Muscle layer of colon (tissue), 2 donors: ENCODE measurements around the gene RUNX1.
"Not testable (repeated sequence)": the region's sequence is repeated elsewhere in the genome, so short reads cannot be mapped to it uniquely, and the experiment has no call there.

Experiments used
- H3K27ac ChIP-seq: one replicate; pipeline ENCODE4 v1.7.0; 2013; ENCODE audit warnings: low read depth, mild to moderate bottlenecking, low read length, moderate library complexity
- H3K27me3 ChIP-seq, 2 donors: one replicate each; pipeline ENCODE4 v1.7.0; 2013; ENCODE audit warnings: low read length in 2 of 2, mild to moderate bottlenecking in 2 of 2; ENCODE audit not compliant: insufficient read depth in 2 of 2, control insufficient read depth in 1 of 2
- H3K36me3 ChIP-seq: one replicate; pipeline ENCODE4 v1.7.0; 2013; ENCODE audit warnings: mild to moderate bottlenecking, low read length; ENCODE audit not compliant: insufficient read depth
- H3K4me1 ChIP-seq: one replicate; pipeline ENCODE4 v1.7.0; 2013; ENCODE audit warnings: mild to moderate bottlenecking, low read length; ENCODE audit not compliant: insufficient read depth
- H3K4me3 ChIP-seq, 2 donors: one replicate each; pipeline ENCODE4 v1.7.0; 2013; ENCODE audit warnings: low read length in 2 of 2, low read depth in 1 of 2, mild to moderate bottlenecking in 1 of 2, moderate library complexity in 1 of 2
- H3K9ac ChIP-seq: one replicate; pipeline ENCODE4 v1.7.0; 2013; ENCODE audit warnings: low read length
- H3K9me3 ChIP-seq: one replicate; pipeline ENCODE4 v1.7.0; 2013; ENCODE audit warnings: mild to moderate bottlenecking, low read length
- donor health status: abdominal sarcoma.
- donor health status: Adenocarcinoma of cecum.

Gene RUNX1

DNA sequence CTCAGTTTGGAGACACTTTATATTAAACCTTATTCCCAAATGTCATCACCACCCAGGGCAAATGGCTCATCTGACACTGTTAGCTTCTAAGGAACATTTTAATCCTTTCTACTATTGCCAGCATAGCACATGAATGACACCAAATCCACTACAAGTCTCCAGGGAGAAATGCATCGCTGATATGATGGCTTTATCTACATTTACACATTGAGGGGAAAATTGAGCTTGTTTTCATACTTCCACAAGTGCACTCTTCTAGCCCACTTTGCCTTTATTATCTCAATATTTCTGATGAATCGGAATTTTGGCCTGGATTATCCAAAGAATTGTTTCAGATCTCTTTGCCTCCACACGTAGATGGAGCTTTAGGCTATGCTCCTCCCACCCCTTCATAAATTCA is 75.4 kb downstream of the RUNX1 start:
- Histone ChIP-seq H3K4me3 (no peak overlapping the region), H3K9me3 (no peaks in the 10 kb centered on the region), H3K4me1 (no peaks in the 10 kb centered on the region), H3K9ac (no peak overlapping the region), H3K36me3 (no peaks in the 10 kb centered on the region), H3K27me3 (no peaks in the 10 kb centered on the region), H3K27ac (no peak overlapping the region)

DNA sequence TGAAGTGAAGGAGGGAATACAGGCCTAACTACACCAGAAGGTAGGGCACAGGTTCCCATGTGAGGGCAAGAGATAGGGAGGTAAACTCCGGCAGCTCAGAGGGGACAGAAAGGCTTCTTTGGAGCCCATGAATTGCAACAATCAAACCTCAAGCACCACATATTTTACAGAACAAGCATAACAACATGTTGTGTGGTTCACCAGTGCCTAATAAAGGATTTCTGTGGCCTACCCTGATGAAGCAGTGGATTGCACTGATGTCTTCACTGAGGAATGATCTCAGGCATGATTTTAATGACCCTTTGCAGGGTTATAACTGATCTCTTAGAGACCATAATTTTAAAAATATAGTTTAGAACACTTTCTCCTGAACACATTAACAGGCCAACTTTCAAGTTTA is 77.4 kb downstream of the RUNX1 start:
- Histone ChIP-seq H3K9ac (no peak overlapping the region), H3K4me3 (no peak overlapping the region), H3K4me1 (no peaks in the 10 kb centered on the region), H3K27ac (no peak overlapping the region), H3K9me3 (no peaks in the 10 kb centered on the region), H3K36me3 (no peaks in the 10 kb centered on the region), H3K27me3 (no peaks in the 10 kb centered on the region)

DNA sequence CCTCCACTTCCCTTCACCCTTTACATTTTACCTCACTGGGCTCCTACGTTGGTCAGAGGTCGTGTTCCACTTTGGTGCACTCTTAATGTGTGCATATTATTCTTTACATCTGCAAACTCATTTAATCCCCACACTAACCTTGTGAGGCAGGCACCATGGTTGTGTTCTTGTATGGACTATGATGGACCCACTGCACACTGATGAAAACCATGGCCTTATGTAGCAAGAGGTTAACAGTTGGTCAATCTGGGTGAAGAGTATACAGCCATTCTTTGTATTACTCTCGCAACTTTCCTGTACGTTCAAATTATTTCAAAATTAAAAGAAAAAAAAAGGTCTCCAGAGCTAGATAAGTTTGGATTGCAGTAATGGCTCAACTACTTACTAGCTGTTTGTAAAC is 78.5 kb downstream of the RUNX1 start:
- H3K4me1 ChIP-seq: no peaks in the 10 kb centered on the region
- H3K27ac ChIP-seq: no peak overlapping the region

DNA sequence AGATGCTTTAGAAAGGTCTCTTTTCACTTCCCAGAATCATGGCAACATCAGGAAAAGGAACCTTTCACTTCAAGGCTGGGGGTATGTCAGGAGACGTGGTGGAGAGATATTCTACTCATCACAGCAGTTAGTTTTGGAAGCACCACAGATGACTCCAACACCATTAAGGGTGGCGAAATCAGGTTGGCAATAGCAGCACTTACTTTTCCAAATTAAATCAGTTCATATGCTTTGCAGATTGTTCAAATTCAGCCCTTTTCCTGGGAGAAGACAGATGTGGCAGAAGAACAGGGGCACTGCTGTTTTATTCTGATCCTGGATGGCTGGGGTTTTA is 79.0 kb downstream of the RUNX1 start:
- no peaks in the 10 kb centered on the region for H3K9me3 ChIP-seq
- H3K9ac ChIP-seq: no peak overlapping the region
- no peaks in the 10 kb centered on the region for H3K4me1 ChIP-seq
- no peaks in the 10 kb centered on the region for H3K36me3 ChIP-seq
- no peak overlapping the region for H3K27ac ChIP-seq
- no peak overlapping the region for H3K4me3 ChIP-seq
- no peaks in the 10 kb centered on the region for H3K27me3 ChIP-seq

More for the DNA sequence above, 78.5 kb downstream of the RUNX1 start:
- Histone ChIP-seq H3K36me3 (no peaks in the 10 kb centered on the region), H3K9me3 (no peaks in the 10 kb centered on the region), H3K9ac (no peak overlapping the region), H3K27me3 (no peaks in the 10 kb centered on the region), H3K4me3 (no peak overlapping the region)

DNA sequence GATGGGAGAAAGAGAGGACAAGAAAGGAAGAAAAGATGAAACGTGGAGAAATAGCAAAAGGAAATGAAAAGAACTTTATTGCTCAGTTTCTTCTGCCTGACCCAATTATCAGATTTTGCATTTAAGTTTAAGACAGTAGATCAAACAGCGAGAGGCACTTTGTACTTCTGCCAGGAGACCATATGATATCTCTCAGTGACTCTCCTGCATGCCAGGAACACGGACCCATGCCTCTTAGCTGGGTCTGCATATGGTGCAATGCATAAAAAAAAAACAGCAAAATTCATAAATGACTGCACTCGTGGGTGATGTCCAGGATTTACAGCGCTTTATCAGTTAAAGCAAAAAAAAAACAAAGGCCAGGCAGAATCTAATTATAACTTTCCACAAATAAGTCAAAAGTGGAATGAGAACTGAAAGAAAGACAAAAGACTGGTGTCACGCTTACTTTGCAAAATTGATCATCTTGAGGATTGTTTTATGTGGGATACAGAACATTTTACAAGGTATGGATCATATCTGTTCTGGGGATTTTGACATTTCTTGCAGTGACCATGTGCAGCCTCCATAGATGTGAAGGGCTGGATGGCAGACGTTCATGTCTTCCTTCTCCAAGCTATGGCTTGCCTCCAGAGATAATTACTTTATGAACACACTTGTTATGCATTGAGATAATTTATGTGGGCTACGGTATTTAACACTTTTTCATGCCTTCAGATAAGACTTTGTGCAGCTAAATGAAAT is 79.5 kb downstream of the RUNX1 start:
- Histone ChIP-seq H3K9ac (no peak overlapping the region), H3K9me3 (no peaks in the 10 kb centered on the region), H3K4me3 (no peak overlapping the region), H3K27me3 (no peaks in the 10 kb centered on the region), H3K27ac (no peak overlapping the region), H3K4me1 (no peaks in the 10 kb centered on the region), H3K36me3 (no peaks in the 10 kb centered on the region)

DNA sequence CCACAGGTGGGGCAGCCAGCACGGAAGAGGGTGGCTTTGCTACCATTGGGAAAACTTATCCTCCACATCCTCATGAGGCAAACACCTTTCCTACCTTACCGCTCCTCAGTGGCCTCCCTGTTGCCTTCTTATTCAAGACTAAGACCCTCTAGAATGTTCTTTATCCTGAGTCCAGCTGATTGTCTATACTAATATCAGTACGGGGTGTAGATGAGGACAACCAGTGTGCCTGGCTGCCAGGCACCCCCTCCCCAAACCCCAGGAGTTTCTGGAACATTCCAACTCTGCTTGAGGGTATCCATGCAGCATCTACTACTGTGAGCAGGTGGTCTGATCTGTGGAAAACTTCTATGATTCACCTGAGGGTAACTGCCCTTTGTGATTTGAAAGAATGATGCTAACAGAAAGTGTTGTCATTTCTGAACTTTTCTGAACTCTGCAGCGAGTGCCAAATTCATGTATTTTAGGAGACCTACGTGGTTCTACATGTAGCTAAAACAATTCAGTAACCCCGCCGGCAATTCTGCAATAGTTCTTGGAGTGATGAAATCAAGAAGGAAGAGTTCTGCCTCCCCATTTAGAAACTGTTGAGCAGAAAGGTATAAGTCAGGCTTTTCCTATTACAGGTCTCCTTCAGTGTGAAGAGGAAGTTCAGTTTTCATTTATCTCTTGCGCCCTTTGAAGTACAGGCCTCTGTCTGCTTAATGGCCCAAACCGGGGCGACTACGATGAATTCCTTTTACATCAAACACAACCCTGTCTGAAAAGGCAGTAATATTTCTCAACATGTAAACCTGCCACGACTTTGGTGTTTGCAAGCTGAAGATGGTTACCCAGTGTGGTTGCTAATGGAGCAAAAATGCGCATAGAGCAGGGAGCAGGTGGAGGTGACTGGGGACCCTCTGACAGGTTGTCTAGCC is 80.4 kb downstream of the RUNX1 start:
- no peak overlapping the region for H3K9ac ChIP-seq

DNA sequence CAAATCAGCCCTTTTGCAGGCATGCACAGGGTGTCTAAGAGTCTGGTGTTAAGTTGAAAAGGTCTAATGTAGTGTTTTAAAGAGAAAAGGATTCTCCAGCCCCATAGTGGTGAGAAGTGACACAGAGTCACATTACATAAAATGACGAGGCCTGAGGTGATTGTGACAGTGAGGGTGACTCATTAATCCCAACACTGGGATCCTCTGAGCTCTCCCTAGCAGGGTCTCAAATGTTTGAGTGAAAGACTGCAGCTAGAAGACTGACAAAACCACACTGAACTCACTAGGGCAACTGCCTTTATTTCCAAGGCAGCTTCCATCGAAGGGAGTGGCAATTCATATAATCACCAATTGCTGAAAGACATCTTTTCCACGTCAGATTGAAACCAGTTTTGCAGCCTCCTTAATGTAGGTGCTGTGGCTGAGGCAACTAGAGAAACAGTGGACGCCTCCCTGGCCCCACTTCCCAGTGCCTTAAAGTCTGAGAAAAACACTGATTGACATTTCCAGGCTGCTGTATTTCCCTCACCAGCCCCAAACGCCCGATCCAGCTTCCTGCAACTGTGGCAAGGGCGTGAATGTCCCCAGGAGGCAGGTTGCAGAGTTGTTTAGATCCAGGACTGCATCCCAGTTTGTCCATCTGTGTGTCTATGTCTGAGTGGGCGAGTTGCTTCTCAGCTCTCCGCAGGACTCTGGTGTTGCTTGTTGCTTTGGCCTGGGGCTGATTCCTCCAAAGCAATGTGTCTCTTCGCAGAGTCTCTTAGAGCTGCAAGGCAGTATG is 81.4 kb downstream of the RUNX1 start:
- Histone ChIP-seq H3K9me3 (no peaks in the 10 kb centered on the region), H3K36me3 (no peaks in the 10 kb centered on the region), H3K27me3 (no peaks in the 10 kb centered on the region), H3K27ac (no peak overlapping the region), H3K4me3 (no peak overlapping the region), H3K4me1 (no peaks in the 10 kb centered on the region), H3K9ac (no peak overlapping the region)

More for the DNA sequence above, 80.4 kb downstream of the RUNX1 start:
- Histone ChIP-seq H3K4me1 (no peaks in the 10 kb centered on the region), H3K27ac (no peak overlapping the region), H3K36me3 (no peaks in the 10 kb centered on the region), H3K9me3 (no peaks in the 10 kb centered on the region), H3K4me3 (no peak overlapping the region), H3K27me3 (no peaks in the 10 kb centered on the region)

DNA sequence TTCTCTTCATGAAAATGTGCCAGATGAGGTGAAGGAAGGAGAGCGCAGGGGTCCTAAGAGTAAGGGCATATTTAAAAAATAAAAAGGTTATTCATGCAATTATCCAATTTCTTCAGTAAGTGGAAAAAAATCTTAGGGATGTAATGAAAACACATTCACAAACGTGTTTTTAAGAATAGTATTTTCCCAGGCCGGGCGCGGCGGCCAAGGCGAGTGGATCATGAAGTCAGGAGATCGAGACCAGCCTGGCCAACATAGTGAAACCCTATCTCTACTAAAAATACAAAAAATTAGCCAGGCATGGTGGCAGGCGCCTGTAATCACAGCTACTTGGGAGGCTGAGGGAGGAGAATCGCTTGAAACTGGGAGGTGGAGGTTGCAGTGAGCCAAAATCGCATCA is 82.2 kb downstream of the RUNX1 start:
- H3K36me3 ChIP-seq, H3K27me3 ChIP-seq, H3K4me3 ChIP-seq, H3K9ac ChIP-seq, H3K9me3 ChIP-seq, H3K27ac ChIP-seq, H3K4me1 ChIP-seq: not testable (repeated sequence)

DNA sequence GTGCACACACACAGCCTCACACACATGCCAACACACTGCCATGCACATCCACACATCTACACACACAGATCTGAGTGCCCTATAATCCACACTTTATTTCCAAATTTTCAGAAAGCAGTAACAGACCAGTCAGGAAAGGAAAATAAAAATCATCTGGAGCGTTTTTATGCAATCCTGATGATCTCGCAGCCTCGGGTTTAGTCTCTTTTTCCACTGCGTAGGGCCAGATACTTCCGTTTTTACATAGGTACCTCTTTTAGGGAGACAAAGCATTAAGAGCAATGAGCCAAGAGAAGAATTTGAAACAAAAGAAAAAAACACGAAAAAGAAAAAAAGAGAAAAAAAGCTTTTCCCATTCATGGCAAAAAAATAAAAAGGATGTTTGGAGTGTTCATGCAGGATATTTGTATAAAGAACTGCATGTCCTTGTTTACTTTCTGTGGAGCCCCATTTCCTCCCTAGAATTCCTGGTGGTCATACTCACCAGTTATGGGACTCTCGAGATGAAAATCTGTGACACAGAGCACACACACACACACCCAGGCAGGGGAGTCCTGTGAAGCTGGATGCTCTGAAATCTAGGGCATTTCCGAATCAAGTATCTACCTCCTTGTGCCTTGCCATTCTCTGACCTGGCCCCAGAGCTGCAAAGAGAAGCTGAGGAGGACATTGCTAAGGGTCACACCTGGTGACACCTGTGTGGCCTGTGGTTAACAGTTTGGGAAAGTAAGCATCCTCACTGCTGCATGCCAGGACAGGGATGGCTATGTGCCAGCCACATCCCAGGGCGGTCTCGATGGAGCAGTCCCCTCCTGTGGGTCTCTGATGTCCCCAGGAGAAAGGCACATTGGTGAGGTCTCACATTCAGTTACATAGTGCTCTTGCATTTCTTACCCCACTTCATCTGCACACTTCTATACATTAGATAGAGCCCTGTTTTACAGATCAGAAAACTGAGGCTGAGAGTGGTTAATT is 83.6 kb downstream of the RUNX1 start:
- Histone ChIP-seq H3K9me3 (no peaks in the 10 kb centered on the region), H3K36me3 (no peaks in the 10 kb centered on the region), H3K27me3 (no peaks in the 10 kb centered on the region), H3K4me1 (no peaks in the 10 kb centered on the region), H3K27ac (no peak overlapping the region), H3K4me3 (no peak overlapping the region), H3K9ac (no peak overlapping the region)

DNA sequence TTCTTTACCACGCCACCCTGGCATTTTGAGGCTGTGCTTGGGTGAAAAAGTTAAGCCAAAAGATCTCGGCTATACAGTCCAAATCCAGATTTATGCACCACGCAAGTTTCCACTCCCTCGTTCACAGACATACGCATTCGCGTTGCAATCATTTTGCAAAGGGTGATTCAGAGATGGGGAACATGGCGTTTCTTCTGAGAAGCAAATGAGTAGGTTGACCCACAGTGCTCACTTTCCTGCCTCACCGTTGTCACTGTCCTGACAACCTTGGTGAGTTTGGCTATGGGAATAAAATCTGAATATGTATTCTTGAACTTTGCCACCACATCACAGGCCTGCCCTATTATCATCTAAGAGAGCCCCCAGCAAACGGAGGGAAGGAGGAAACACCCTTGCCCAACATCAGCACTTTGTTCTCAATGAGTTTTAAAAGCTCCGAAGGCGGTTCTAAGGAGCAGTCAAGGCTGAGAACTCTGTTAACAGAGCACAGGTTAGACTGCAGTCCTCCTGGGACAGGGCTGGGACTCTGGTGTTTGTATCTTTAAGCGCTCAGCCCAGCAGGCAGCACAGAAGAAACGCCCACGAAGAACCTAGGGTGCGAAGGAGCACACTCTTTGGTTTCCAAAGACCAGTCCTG is 86.4 kb downstream of the RUNX1 start:
- no peak overlapping the region for H3K27ac ChIP-seq
- H3K27me3 ChIP-seq: no peaks in the 10 kb centered on the region
- no peak overlapping the region for H3K9ac ChIP-seq

More for the DNA sequence above, 86.4 kb downstream of the RUNX1 start:
- Histone ChIP-seq H3K36me3 (no peaks in the 10 kb centered on the region), H3K4me1 (no peaks in the 10 kb centered on the region), H3K4me3 (no peak overlapping the region), H3K9me3 (no peaks in the 10 kb centered on the region)
